Neuronal stem cell (in vitro differentiated cells): ENCODE measurements around the gene CADM2. TPM values are rescaled to one million over a fixed set of nuclear protein-coding genes. Genes with fewer than 3 reads are reported as not detected.
"Not testable (repeated sequence)": the region's sequence is repeated elsewhere in the genome, so short reads cannot be mapped to it uniquely, and the experiment has no call there.

ENCODE experiments used
- DNase-seq: peaks from one replicate; pipeline ENCODE4 v3.0.0-alpha.2; 2013; ENCODE audit warnings: low spot score
- H2AFZ ChIP-seq: one replicate; pipeline ENCODE4 v1.6.1; 2013; ENCODE audit warnings: mild to moderate bottlenecking, low read length, inconsistent platforms
- H2AK5ac ChIP-seq: 2 replicates; pipeline ENCODE4 v1.6.1; 2013; ENCODE audit warnings: low read depth, mild to moderate bottlenecking, inconsistent platforms, low read length, moderate library complexity, mixed read lengths
- H2BK120ac ChIP-seq: 2 replicates; pipeline ENCODE4 v1.6.1; 2013; ENCODE audit warnings: low read depth, mild to moderate bottlenecking, inconsistent platforms, low read length, moderate library complexity, mixed read lengths
- H2BK12ac ChIP-seq: one replicate; pipeline ENCODE4 v1.6.1; 2013; ENCODE audit warnings: low read length, inconsistent platforms
- H2BK15ac ChIP-seq: 2 replicates; pipeline ENCODE4 v1.6.1; 2013; ENCODE audit warnings: mild to moderate bottlenecking, low read length, inconsistent platforms, mixed read lengths
- H2BK5ac ChIP-seq: one replicate; pipeline ENCODE4 v1.6.1; 2013; ENCODE audit warnings: inconsistent platforms, mild to moderate bottlenecking, low read length, moderate library complexity
- H3K14ac ChIP-seq: one replicate; pipeline ENCODE4 v1.6.1; 2013; ENCODE audit warnings: low read length, inconsistent platforms
- H3K18ac ChIP-seq: 2 replicates; pipeline ENCODE4 v1.6.1; 2013; ENCODE audit warnings: low read length, inconsistent platforms
- H3K23ac ChIP-seq: 2 replicates; pipeline ENCODE4 v1.6.1; 2013; ENCODE audit warnings: low read depth, mild to moderate bottlenecking, mixed read lengths, low read length, inconsistent platforms; ENCODE audit not compliant: poor library complexity
- H3K27ac ChIP-seq: replicated peaks from 3 replicates; pipeline ENCODE4 v1.5.1; 2013; ENCODE audit warnings: low read length, inconsistent platforms
- H3K27me3 ChIP-seq, 3 experiments: 2 replicates each; pipeline ENCODE4 v1.6.1; 2013; ENCODE audit warnings: low read length in 3 of 3, mild to moderate bottlenecking in 2 of 3, inconsistent platforms in 1 of 3, low read depth in 1 of 3, mixed read lengths in 1 of 3, moderate library complexity in 1 of 3; ENCODE audit not compliant: control insufficient read depth in 3 of 3, insufficient read depth in 3 of 3
- H3K36me3 ChIP-seq, 2 donors: replicated peaks in 1 of 2; 2 replicates each; pipeline ENCODE4 v1.6.1; 2013; ENCODE audit warnings: low read length in 2 of 2; ENCODE audit not compliant: control insufficient read depth in 2 of 2, insufficient read depth in 2 of 2
- H3K4ac ChIP-seq: 2 replicates; pipeline ENCODE4 v1.6.1; 2013; ENCODE audit warnings: inconsistent platforms, mild to moderate bottlenecking, low read length, moderate library complexity
- H3K4me1 ChIP-seq, 2 donors: 1 replicate in 1 of 2; 2 replicates in 1 of 2; pipeline ENCODE4 v1.6.1; 2013; ENCODE audit warnings: low read length in 2 of 2, low read depth in 1 of 2; ENCODE audit not compliant: control insufficient read depth in 2 of 2, insufficient read depth in 1 of 2
- H3K4me2 ChIP-seq: one replicate; pipeline ENCODE4 v1.6.1; 2013; ENCODE audit warnings: mild to moderate bottlenecking, low read length, inconsistent platforms; ENCODE audit not compliant: insufficient read depth, poor library complexity, severe bottlenecking
- H3K4me3 ChIP-seq, 2 donors: 2 replicates each; pipeline ENCODE4 v1.5.1; 2013; ENCODE audit warnings: low read length in 2 of 2, mild to moderate bottlenecking in 2 of 2, inconsistent platforms in 1 of 2, moderate library complexity in 1 of 2
- H3K79me1 ChIP-seq: one replicate; pipeline ENCODE4 v1.6.1; 2013; ENCODE audit warnings: low read depth, mild to moderate bottlenecking, inconsistent platforms, low read length, moderate library complexity
- H3K9ac ChIP-seq: one replicate; pipeline ENCODE4 v1.6.1; 2013; ENCODE audit warnings: mild to moderate bottlenecking, low read depth, low read length, inconsistent platforms; ENCODE audit not compliant: poor library complexity
- H3K9me3 ChIP-seq, 2 donors: replicated peaks in 1 of 2; 2 replicates each; pipeline versions ENCODE3 to v1.6.1; 2013; ENCODE audit warnings: low read length in 2 of 2, mild to moderate bottlenecking in 2 of 2, inconsistent platforms in 1 of 2, low read depth in 1 of 2, mixed read lengths in 1 of 2, moderate library complexity in 1 of 2; ENCODE audit not compliant: control insufficient read depth in 2 of 2, insufficient read depth in 1 of 2
- H4K8ac ChIP-seq: one replicate; pipeline ENCODE4 v1.6.1; 2013; ENCODE audit warnings: low read depth, mild to moderate bottlenecking, inconsistent platforms, low read length, moderate library complexity
- H4K91ac ChIP-seq: one replicate; pipeline ENCODE4 v1.6.1; 2013; ENCODE audit warnings: low read length, low read depth, mild to moderate bottlenecking, inconsistent platforms; ENCODE audit not compliant: poor library complexity
- WGBS, 2 donors: extraction: QIAGEN DNeasy Blood & Tissue Kit; methylation state at CpG; one replicate each; pipeline ENCODE4 v1.1.7; 2013; ENCODE audit warnings: missing lambda C conversion rate in 2 of 2, mixed read lengths in 1 of 2; ENCODE audit not compliant: insufficient read length in 2 of 2, insufficient replicate concordance in 1 of 2; ENCODE audit errors: extremely low coverage in 2 of 2; 5-methylcytosine and 5-hydroxymethylcytosine counted together
- polyA plus RNA-seq, 2 experiments: library from polyadenylated mRNA; stranded (reverse); fragments of 200-250 nt; gene quantifications; one replicate each; pipeline ENCODE4 v1.2.3, GENCODE V29; 2013

Gene CADM2
- polyA plus RNA-seq (2013, experiment 1 of 2), result 3.7 TPM
- 3.6 TPM for polyA plus RNA-seq (2013, experiment 2 of 2)

GRCh38 chr3:84958495-84959469, at the start of gene CADM2:
Gene CADM2, plus strand, starts transcription at chr3:84958989.
- H3K14ac ChIP-seq, result peak within 1 kb of the TSS; percentile 71
- no peak within 1 kb of the TSS for H2AK5ac ChIP-seq
- peak within 1 kb of the TSS; percentile 75 for H2BK5ac ChIP-seq
- no peak within 1 kb of the TSS for H4K8ac ChIP-seq
- DNase-seq, result peak; percentile 94
- peak within 1 kb of the TSS; percentile 88 for H3K4me2 ChIP-seq
- peak within 1 kb of the TSS; percentile 84 for H3K9ac ChIP-seq
- H2BK15ac ChIP-seq, result peak within 1 kb of the TSS; percentile 69
- WGBS, 2 donors, result no CpG with 5 or more reads among the region's 70 CpGs
- peak within 1 kb of the TSS; percentile 86 for H3K27ac ChIP-seq
- peak within 1 kb of the TSS; percentile 73 for H2BK12ac ChIP-seq
- peaks cover 6 to 12% of the 10 kb centered on the region in 2 donors for H3K4me1 ChIP-seq
- peak within 1 kb of the TSS; percentile 47 for H2BK120ac ChIP-seq
- peak within 1 kb of the TSS; percentile 93 for H3K23ac ChIP-seq
- H3K79me1 ChIP-seq, result no peaks in the 10 kb centered on the region
- no peak within 1 kb of the TSS for H3K4ac ChIP-seq
- peak within 1 kb of the TSS; percentile 99 for H2AFZ ChIP-seq
- no peaks in the 10 kb centered on the region for H3K36me3 ChIP-seq
- H3K18ac ChIP-seq, result peak within 1 kb of the TSS; percentile 97
- peak within 1 kb of the TSS; percentile 94 to 98 for H3K4me3 ChIP-seq
- H3K27me3 ChIP-seq, result no peaks in the 10 kb centered on the region
- H4K91ac ChIP-seq, result no peak within 1 kb of the TSS
- H3K9me3 ChIP-seq, result no peaks in the 10 kb centered on the region

- no CpG with 5 or more reads among the region's 33 CpGs for WGBS, 2 donors
- H3K23ac ChIP-seq, H3K14ac ChIP-seq, H3K9me3 ChIP-seq, H3K27ac ChIP-seq, H2AK5ac ChIP-seq, H2BK12ac ChIP-seq, DNase-seq, H3K4me1 ChIP-seq, H2BK120ac ChIP-seq, H3K4me2 ChIP-seq, H4K91ac ChIP-seq, H3K18ac ChIP-seq, H4K8ac ChIP-seq, H3K4ac ChIP-seq, H2BK15ac ChIP-seq, H3K27me3 ChIP-seq, H3K36me3 ChIP-seq, H3K4me3 ChIP-seq, H2AFZ ChIP-seq, H2BK5ac ChIP-seq, H3K79me1 ChIP-seq, H3K9ac ChIP-seq: not testable (repeated sequence)
Observed at GRCh38 chr3:84918592-84918991, 40.2 kb upstream of the CADM2 start.

- Histone ChIP-seq H2BK12ac (no peak overlapping the region), H4K8ac (no peak overlapping the region), H3K18ac (no peak overlapping the region), H3K36me3 (no peaks in the 10 kb centered on the region), H3K27me3 (no peaks in the 10 kb centered on the region), H2BK5ac (no peak overlapping the region), H4K91ac (no peak overlapping the region), H3K4me2 (no peak overlapping the region), H3K23ac (no peak overlapping the region), H2BK120ac (no peak overlapping the region), H3K4me1 (no peaks in the 10 kb centered on the region), H3K14ac (no peak overlapping the region), H2AK5ac (no peak overlapping the region), H2BK15ac (no peak overlapping the region), H2AFZ (no peak overlapping the region), H3K4me3 (no peak overlapping the region), H3K79me1 (no peaks in the 10 kb centered on the region), H3K4ac (no peak overlapping the region), H3K27ac (no peak overlapping the region), H3K9ac (no peak overlapping the region), H3K9me3 (no peaks in the 10 kb centered on the region)
- WGBS, 2 donors, result no CpG with 5 or more reads among the region's 3 CpGs
- no peak for DNase-seq
Observed at GRCh38 chr3:84922682-84923081, 36.1 kb upstream of the CADM2 start.

GRCh38 chr3:84925571-84925970, 33.2 kb upstream of the CADM2 start:
- no CpG with 5 or more reads among the region's 1 CpG for WGBS, 2 donors
- H3K27me3 ChIP-seq, result no peaks in the 10 kb centered on the region
- H3K9ac ChIP-seq, result no peak overlapping the region
- no peak overlapping the region for H3K4me2 ChIP-seq
- H3K36me3 ChIP-seq, result no peaks in the 10 kb centered on the region
- no peak overlapping the region for H2AFZ ChIP-seq
- H4K91ac ChIP-seq, result no peak overlapping the region
- no peak overlapping the region for H3K23ac ChIP-seq
- H2BK5ac ChIP-seq, result no peak overlapping the region
- H3K79me1 ChIP-seq, result no peaks in the 10 kb centered on the region
- H2BK15ac ChIP-seq, result no peak overlapping the region
- H3K14ac ChIP-seq, result no peak overlapping the region
- DNase-seq, result no peak
- no peak overlapping the region for H2AK5ac ChIP-seq
- H3K4me3 ChIP-seq, result no peak overlapping the region
- no peak overlapping the region for H2BK120ac ChIP-seq
- no peak overlapping the region for H3K18ac ChIP-seq
- H3K4me1 ChIP-seq, result no peaks in the 10 kb centered on the region
- H3K9me3 ChIP-seq, result no peaks in the 10 kb centered on the region
- no peak overlapping the region for H3K27ac ChIP-seq
- H3K4ac ChIP-seq, result no peak overlapping the region
- no peak overlapping the region for H4K8ac ChIP-seq
- H2BK12ac ChIP-seq, result no peak overlapping the region
